Right lobe of liver (tissue), 4 donors: ENCODE data around the gene NEMP2.

Experiments
- POLR2A ChIP-seq: fragments of 450-650 bp; IDR thresholded peaks from one replicate; pipeline ENCODE4 v1.6.1; 2017; ENCODE audit warnings: antibody characterized with exemption, mild to moderate bottlenecking
- TF ChIP-seq, protein P1 (sequence below), 4 donors: fragments of 200-600 bp in 3 of 4; fragments of 450-650 bp in 1 of 4; IDR thresholded peaks; one replicate each; pipeline versions ENCODE4 v1.5.1 to v1.8.0; 2016 to 2022; ENCODE audit warnings: antibody characterized with exemption in 4 of 4, mild to moderate bottlenecking in 2 of 4
- donor health status: DM: no; HTN: no; CAD: no.
- donor health status: DM: no; HTN: no; CAD: no.
- donor health status: DM: no; HTN: yes; CAD: no.

GRCh38 chr2:190527918-190528317 is 6.6 kb downstream of the NEMP2 start:
- TF ChIP-seq, protein P1, sequence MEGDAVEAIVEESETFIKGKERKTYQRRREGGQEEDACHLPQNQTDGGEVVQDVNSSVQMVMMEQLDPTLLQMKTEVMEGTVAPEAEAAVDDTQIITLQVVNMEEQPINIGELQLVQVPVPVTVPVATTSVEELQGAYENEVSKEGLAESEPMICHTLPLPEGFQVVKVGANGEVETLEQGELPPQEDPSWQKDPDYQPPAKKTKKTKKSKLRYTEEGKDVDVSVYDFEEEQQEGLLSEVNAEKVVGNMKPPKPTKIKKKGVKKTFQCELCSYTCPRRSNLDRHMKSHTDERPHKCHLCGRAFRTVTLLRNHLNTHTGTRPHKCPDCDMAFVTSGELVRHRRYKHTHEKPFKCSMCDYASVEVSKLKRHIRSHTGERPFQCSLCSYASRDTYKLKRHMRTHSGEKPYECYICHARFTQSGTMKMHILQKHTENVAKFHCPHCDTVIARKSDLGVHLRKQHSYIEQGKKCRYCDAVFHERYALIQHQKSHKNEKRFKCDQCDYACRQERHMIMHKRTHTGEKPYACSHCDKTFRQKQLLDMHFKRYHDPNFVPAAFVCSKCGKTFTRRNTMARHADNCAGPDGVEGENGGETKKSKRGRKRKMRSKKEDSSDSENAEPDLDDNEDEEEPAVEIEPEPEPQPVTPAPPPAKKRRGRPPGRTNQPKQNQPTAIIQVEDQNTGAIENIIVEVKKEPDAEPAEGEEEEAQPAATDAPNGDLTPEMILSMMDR (IDR thresholded peaks at IDR 0.05): no peak
- TF ChIP-seq POLR2A: no peak
